Left lung (tissue), 10 donors: ENCODE results near the gene SLC48A1. TPM values are rescaled to one million over a fixed set of nuclear protein-coding genes. Genes with fewer than 3 reads are reported as not detected.
A peak's percentile ranks its signal among the peaks of the same experiment; 100 is the strongest.

Experiments
- ATAC-seq: fragments of 200-7000 bp; cut with Tn5 transposase; one replicate; pipeline ENCODE4 v1.9.1; 2020; ENCODE audit warnings: moderate library complexity
- DNase-seq, 4 donors: peaks; one replicate each; pipeline ENCODE4 v3.0.0-alpha.2; 2013 to 2020
- H3K27ac ChIP-seq, 2 donors: fragments of 200-600 bp; sonication (generic) in 1 of 2; one replicate each; pipeline versions ENCODE4 v1.5.0 to v1.8.0; 2020 to 2021
- H3K27me3 ChIP-seq, 2 donors: fragments of 200-600 bp; sonication (generic) in 1 of 2; one replicate each; pipeline versions ENCODE4 v1.5.0 to v1.8.0; 2020 to 2021
- H3K36me3 ChIP-seq, 2 donors: fragments of 200-600 bp; sonication (generic) in 1 of 2; one replicate each; pipeline versions ENCODE4 v1.5.0 to v1.8.0; 2020 to 2021
- H3K4me1 ChIP-seq, 2 donors: fragments of 200-600 bp; one replicate each; pipeline ENCODE4 v1.8.0; 2021
- H3K4me3 ChIP-seq, 2 donors: fragments of 200-600 bp; sonication (generic) in 1 of 2; one replicate each; pipeline versions ENCODE4 v1.5.0 to v1.8.0; 2020 to 2021; ENCODE audit warnings: mild to moderate bottlenecking in 1 of 2
- H3K9me3 ChIP-seq, 2 donors: fragments of 200-600 bp; sonication (generic) in 1 of 2; one replicate each; pipeline versions ENCODE4 v1.5.0 to v1.8.0; 2020 to 2021
- intact Hi-C, 2 donors: fragments of 100-400 bp; cut with DNase I; formaldehyde crosslinking; loops; one replicate each; pipeline versions ENCODE4 v1.11.2 to v1.14.2; 2022
- polyA plus RNA-seq, 6 donors: library from polyadenylated mRNA; unstranded; fragments of 120-200 nt; gene quantifications; one replicate each; pipeline ENCODE4 v1.2.1, GENCODE V29; 2013; ENCODE audit not compliant: insufficient read length in 6 of 6
- total RNA-seq, 2 donors: library from RNA; stranded (reverse); fragmentation: NEBNext Ultra II Directional; extraction: Animal tissue kit (Norgen Biotek cat#: 25700); gene quantifications; one replicate each; pipeline ENCODE4 v1.2.1, GENCODE V29; 2021
- TF ChIP-seq, protein P1 (sequence below), 2 donors: fragments of 200-600 bp; sonication (generic) in 1 of 2; IDR thresholded peaks; one replicate each; pipeline versions ENCODE4 v1.5.0 to v1.8.0; 2021; ENCODE audit warnings: antibody characterized with exemption in 2 of 2
- donor health status: DM: no; HTN: yes; CAD: no.
- donor health status: DM: no; HTN: no; CAD: no.

SLC48A1 gene
- total and polyA plus RNA-seq, 8 donors, result 14.9 to 38.6 (median 18.3) TPM

DNA sequence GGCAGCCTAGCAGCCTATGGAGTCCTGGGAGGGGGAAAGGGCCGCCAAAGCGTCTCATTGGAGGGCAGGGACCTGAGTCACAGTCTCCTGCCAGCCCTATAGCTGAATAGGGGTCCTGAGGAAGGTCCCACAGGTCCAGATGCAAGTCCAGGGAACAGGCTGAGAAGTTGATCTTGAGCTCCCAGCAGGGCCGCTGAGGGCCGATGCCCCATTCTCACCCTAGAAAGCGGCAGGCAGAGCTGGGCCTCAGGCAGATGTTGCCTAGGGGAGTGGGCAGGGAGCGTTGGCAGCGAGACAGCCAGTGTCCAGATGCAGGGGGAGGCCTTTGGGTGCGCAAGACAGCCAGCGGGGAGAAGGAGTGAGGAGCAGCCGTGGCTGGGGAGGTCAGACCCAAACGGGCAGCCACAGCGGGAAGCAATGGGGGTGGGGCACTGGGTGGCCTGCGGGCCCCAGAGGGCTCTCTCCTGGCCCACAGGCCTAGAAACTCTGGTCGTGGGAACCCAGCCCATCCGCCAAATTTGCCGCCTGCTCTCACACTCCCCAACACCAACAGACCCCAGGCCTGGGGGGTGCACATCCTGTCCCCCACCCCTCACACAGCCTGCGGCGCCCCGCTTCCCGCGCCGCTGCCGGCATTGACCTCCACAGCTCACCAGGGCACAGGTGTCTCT lies 45.6 kb downstream of the SLC48A1 start:
- peak; percentile 18 for ATAC-seq
- peak in 1 of 4 donors; percentile 86 for DNase-seq
- Histone ChIP-seq H3K36me3 (peaks cover 0 to 10% of the 10 kb centered on the region in 2 donors), H3K9me3 (no peaks in the 10 kb centered on the region), H3K4me3 (peak overlapping the region; percentile 74 to 82), H3K4me1 (peaks cover 47 to 89% of the 10 kb centered on the region in 2 donors), H3K27me3 (no peaks in the 10 kb centered on the region), H3K27ac (peak overlapping the region; percentile 92 to 93)
- intact Hi-C loops, result no loop called here
- TF ChIP-seq, protein P1, sequence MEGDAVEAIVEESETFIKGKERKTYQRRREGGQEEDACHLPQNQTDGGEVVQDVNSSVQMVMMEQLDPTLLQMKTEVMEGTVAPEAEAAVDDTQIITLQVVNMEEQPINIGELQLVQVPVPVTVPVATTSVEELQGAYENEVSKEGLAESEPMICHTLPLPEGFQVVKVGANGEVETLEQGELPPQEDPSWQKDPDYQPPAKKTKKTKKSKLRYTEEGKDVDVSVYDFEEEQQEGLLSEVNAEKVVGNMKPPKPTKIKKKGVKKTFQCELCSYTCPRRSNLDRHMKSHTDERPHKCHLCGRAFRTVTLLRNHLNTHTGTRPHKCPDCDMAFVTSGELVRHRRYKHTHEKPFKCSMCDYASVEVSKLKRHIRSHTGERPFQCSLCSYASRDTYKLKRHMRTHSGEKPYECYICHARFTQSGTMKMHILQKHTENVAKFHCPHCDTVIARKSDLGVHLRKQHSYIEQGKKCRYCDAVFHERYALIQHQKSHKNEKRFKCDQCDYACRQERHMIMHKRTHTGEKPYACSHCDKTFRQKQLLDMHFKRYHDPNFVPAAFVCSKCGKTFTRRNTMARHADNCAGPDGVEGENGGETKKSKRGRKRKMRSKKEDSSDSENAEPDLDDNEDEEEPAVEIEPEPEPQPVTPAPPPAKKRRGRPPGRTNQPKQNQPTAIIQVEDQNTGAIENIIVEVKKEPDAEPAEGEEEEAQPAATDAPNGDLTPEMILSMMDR (IDR thresholded peaks at IDR 0.05), result no peak

DNA sequence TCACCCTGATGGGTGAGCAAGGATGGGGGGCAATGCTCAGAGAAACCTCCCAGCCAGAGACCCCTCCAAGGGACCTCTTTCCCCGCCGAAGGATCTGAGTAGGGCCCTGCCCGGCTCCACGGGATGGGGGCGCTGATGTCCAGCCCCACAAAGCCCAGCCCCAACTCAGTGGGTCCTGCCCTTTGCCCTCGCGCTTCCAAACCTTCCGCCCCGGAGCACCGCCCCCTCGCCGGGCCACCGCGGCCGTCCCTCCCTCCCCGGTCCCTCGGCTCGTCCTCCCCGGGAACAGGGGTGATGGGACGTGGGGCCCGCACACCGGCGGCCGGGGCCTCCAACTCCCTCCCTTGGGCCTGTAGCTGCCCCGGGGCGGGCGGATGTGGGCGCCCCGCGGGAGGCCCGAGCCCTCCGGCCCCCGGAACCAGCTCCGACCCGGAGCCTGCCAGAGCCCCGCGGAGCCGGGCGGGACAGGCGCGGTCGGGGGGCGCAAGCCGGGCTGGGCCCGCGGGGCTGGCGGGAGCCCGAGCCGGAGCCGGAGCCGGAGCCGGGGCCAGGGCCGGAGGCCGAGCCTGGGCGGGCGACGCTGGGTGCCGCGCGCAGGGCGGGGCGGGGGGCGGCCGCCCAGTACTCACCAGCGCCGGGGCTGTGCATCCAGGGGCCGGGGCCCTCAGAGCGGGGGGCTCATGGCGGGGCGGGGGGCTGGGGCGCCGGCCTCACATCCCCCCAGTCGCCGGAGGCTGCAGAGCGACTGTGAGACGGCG lies 46.3 kb downstream of the SLC48A1 start:
- Histone ChIP-seq H3K27me3 (no peaks in the 10 kb centered on the region), H3K4me3 (peak overlapping the region; percentile 74 to 82), H3K36me3 (peaks cover 0 to 6% of the 10 kb centered on the region in 2 donors), H3K9me3 (no peaks in the 10 kb centered on the region), H3K4me1 (peaks cover 44 to 89% of the 10 kb centered on the region in 2 donors), H3K27ac (peak overlapping the region; percentile 92 to 93)
- peak in 3 of 4 donors; percentile 47 to 95 (median 80) for DNase-seq
- intact Hi-C loops, result no loop called here
- TF ChIP-seq, protein P1 (IDR thresholded peaks at IDR 0.05), result peak in 1 of 2 donors; percentile 17
- peak; percentile 51 for ATAC-seq

DNA sequence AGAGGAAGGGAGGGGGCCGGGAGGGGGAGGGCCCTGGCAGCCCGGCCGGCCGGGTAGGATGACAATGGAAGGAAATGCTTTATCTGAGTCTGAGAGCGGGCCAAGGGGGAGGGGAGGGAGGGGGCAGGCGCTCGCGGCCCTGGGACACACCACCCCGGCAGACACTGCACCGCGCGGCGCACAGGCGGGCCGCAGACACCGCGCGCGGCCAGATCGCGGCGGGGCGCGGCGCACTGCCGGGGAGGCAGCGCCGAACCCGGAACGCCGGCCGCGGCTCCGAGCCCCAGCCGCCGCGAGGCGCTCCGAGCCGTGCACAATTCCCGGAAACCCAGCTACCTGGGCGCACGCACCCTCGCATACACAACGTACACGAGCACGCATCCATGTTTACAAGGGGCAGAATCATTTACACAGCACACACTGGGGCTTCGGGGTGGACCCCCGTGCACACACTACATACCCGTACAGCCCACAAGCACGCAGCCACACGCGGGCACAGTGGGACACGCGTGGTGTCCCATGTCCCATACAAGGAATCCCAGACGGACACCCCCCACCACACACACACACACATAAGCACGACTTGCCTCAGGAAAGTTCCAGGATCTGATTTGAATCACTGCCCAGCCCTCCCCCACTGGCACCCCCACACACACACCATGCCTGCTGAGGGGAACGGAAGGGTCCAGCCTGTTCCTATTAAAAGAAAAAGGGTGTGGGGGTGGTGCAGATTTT lies 47.0 kb downstream of the SLC48A1 start, which contains the start of gene HDAC7:
Gene HDAC7 (minus strand): TSS at position 8 of the 735 bp plus-strand sequence. CDS start 118 bp downstream, outside the sequence.
- peak within 1 kb of the TSS; percentile 92 to 93 for H3K27ac ChIP-seq
- intact Hi-C loops, result no loop called here
- no peaks in the 10 kb centered on the region for H3K36me3 ChIP-seq
- no peaks in the 10 kb centered on the region for H3K27me3 ChIP-seq
- ATAC-seq (peak; percentile 44), DNase-seq (peak; percentile 71 to 93 (median 88))
- TF ChIP-seq, protein P1 (IDR thresholded peaks at IDR 0.05), result no peak
- no peaks in the 10 kb centered on the region for H3K9me3 ChIP-seq
- H3K4me1 ChIP-seq, result peaks cover 40 to 89% of the 10 kb centered on the region in 2 donors
- peak within 1 kb of the TSS; percentile 74 to 82 for H3K4me3 ChIP-seq

DNA sequence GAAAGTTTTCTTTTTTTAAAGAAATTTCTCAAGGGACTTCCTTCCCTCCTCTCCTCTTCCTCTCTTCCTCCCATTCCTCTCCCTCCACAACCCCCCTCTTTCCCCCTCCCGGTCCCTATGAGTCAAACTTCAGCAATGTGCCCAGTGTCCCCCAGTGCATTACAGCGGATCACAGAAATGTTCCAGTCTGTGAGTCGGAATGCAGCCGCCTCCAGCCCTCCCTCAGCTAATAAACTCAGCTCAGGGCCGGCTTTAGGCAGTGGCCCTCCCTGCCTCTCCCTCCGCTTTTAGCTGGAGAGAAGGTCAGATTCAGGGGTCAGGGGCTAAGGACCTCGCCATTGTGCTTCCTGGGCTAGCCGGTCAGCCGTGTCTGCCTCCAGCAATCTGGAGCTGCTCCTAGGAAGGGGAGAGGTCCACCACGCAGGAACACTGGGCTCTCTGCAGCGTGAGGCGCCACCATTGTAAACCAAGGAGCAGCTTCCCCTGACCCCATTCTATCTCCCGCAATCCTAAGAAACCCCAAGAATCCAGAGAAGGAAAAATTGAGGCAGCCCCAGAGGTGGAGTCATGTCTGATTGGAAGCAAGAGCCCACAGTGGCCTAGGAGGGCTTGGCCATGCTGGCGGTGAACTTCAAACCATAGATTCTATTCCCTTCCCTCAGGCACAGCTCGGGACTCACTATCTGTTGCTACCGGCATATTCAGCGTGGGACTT lies 47.8 kb downstream of the SLC48A1 start:
- TF ChIP-seq, protein P1 (IDR thresholded peaks at IDR 0.05), result no peak
- DNase-seq (peak in 2 of 4 donors; percentile 79 to 83), ATAC-seq (peak; percentile 68)
- Histone ChIP-seq H3K27ac (peak overlapping the region; percentile 92 to 93), H3K27me3 (no peaks in the 10 kb centered on the region), H3K9me3 (no peaks in the 10 kb centered on the region), H3K4me1 (peaks cover 39 to 88% of the 10 kb centered on the region in 2 donors), H3K36me3 (no peaks in the 10 kb centered on the region), H3K4me3 (peak overlapping the region; percentile 74 to 82)
- intact Hi-C loops, result no loop called here
